Breast epithelium (tissue), 3 donors: ENCODE results near the gene GRIK4.

Source experiments
- POLR2AphosphoS5 ChIP-seq, 3 donors: sonication (generic); formaldehyde crosslinking; IDR thresholded peaks; one replicate each; pipeline ENCODE4 v1.6.1; 2017; ENCODE audit warnings: antibody characterized with exemption in 3 of 3
- TF ChIP-seq, protein P1 (sequence below), 3 donors: fragments of 450-650 bp; IDR thresholded peaks; one replicate each; pipeline ENCODE4 v1.5.1; 2016 to 2017; ENCODE audit warnings: antibody characterized with exemption in 3 of 3, mild to moderate bottlenecking in 3 of 3, moderate library complexity in 3 of 3

- TF ChIP-seq, protein P1, sequence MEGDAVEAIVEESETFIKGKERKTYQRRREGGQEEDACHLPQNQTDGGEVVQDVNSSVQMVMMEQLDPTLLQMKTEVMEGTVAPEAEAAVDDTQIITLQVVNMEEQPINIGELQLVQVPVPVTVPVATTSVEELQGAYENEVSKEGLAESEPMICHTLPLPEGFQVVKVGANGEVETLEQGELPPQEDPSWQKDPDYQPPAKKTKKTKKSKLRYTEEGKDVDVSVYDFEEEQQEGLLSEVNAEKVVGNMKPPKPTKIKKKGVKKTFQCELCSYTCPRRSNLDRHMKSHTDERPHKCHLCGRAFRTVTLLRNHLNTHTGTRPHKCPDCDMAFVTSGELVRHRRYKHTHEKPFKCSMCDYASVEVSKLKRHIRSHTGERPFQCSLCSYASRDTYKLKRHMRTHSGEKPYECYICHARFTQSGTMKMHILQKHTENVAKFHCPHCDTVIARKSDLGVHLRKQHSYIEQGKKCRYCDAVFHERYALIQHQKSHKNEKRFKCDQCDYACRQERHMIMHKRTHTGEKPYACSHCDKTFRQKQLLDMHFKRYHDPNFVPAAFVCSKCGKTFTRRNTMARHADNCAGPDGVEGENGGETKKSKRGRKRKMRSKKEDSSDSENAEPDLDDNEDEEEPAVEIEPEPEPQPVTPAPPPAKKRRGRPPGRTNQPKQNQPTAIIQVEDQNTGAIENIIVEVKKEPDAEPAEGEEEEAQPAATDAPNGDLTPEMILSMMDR (IDR thresholded peaks at IDR 0.05) = no peak
- no peak for TF ChIP-seq POLR2AphosphoS5 (IDR thresholded peaks at IDR 0.05)
These were observed 362.6 kb downstream of the GRIK4 start for GRCh38 chr11:120873966-120874735.
